Activated CD8-positive, alpha-beta memory T cell treated with anti-CD3 and anti-CD28 coated beads, Interleukin-2, amount 50 U/mL, for 1 hour (primary cell): ENCODE data around the gene CD5L.

Source experiments
- DNase-seq: peaks from one replicate; pipeline ENCODE4 v3.0.0-alpha.2; 2020; ENCODE audit errors: extremely low read depth

Gene CD5L

DNA sequence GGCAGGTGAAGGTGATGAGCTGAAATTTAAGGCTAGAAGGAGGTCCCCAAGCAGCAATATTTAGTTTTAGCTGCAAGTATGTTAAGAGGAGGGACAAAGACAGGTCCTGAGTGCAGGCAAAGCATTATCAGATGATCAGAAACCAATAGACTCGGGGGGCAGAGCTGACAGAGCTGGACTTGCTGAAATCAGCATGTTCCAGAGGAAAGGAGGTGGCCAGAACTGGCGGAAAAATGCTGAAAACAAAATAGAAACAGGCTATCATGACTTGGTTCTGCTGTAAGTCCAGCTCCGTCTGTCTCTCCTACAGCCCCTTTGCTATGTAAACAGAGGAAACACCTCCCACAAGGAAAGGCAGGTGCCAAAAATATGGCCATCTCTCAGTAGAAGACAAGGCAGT is at the start of gene CD5L:
Gene CD5L (minus strand): TSS at position 101 of the 400 bp plus-strand sequence. CDS start 107 bp downstream, outside the sequence.
- DNase-seq, result no peak

DNA sequence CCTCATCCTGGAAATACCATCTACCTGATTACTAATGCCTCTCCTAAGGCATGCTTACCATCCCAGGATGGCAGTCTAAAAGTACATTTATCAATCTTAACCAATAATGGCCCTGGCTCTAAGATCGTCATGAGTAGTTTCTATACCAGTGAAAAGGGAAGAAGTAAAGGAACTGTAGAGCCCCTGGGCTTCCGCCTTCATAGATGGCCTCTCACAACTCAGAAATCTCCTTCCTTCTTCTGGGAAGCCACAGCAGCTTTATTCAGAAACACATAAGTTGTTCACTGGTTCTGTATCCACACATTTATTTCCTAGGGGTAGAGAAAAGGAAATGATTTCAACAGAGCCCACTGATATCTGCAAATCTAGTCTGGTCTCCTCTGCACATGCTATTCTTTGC is 41.0 kb upstream of the CD5L start:
- DNase-seq, result no peak

- no peak for DNase-seq
These were observed 39.0 kb upstream of the CD5L start for GRCh38 chr1:157880621-157881020.

GRCh38 chr1:157878059-157878458 is 36.5 kb upstream of the CD5L start:
- no peak for DNase-seq

- DNase-seq, result no peak
These were observed 28.9 kb upstream of the CD5L start for GRCh38 chr1:157870490-157870889.

DNA sequence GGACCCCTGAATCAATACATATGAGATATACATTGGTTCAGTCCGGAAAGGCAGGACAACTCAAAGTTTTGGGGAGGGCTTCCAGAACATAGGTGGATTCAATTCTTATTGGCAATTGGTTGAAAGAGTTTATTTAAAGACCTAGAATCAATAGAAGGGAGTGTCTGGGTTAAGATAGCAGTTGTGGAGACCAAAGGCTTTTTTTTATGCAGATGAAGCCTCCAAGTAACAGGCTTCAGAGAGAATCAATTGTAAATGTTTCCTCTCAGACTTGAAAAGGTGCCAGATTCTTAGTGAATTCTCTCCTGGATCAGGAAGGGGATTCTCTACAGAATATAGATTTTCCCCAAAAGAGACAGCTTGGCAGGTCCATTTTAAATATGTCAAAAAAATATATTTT is 27.0 kb upstream of the CD5L start:
- DNase-seq, result no peak

GRCh38 chr1:157862114-157863070 is 20.8 kb upstream of the CD5L start:
- no peak for DNase-seq

GRCh38 chr1:157856538-157856937 is 14.9 kb upstream of the CD5L start:
- no peak for DNase-seq

DNA sequence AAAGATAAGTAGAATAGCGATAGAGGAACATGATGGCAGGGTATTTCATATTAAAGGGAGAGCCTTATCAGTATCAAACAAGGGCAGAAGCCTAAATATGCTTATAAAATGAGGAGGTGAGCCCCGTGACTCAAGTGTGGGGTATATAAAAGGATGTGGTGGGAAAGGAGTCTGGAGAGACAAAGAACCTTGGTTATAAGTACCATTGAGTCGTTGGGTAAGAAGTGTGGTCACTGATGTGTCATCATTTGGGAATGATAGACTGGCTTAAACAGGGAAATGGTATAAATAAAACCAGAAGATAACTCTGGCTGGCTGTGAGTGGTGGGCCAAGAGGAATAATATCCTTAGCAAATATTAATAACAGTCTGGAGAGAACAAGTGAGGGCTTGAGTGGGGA is 10.9 kb upstream of the CD5L start:
- DNase-seq, result no peak

DNA sequence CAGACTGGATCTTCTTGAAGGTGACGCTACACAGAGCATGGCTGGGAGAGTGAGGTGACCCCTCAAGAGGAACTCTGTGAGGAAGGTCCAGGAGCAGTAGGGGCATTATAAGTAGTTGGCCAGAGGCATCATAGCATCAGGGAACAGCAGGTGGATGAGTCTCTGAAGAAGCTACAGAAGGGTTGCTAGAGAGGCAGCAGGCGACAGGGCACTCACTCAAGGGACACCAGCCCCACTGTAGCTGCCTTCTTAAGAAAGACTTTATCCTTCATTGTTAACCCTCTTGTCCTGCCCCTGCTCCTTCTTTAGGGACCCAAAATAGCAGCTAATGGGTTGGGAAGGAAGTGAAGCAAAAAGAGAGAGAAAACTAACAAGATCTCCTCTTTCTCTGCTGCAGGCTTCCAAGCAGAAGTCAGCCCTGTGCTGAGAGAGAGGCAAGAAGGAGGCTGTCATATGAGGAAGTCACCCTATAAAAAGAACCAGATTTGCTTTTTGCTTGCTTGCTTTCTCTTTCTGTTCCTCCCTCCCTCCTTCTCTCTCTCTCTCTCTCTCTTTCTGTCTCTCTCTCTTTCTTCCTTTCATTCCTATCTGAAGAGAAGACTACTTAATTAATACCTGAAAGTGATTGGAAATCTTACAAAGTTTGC is 7.7 kb upstream of the CD5L start:
- DNase-seq, result no peak

GRCh38 chr1:157844089-157844830 is 2.7 kb upstream of the CD5L start:
- DNase-seq, result no peak

DNA sequence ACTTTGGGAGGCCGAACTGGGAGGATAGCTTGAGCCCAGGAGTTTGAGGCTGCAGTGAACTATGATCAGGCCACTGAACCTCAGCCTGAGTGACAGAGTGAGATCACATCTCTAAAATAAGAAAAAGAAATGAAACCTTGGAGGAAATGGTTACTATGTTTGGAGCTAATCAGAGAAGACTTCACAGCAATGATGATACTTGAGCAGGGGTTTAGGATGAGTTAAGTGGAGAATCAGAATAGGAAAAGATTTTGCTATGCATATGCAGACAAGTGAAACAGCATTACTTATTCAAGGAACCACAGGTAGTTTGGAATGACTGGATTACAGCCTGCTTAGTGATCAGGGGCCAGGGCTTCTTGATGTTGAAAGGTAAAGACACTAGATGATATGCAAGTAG is 1.3 kb upstream of the CD5L start:
- DNase-seq, result no peak

DNA sequence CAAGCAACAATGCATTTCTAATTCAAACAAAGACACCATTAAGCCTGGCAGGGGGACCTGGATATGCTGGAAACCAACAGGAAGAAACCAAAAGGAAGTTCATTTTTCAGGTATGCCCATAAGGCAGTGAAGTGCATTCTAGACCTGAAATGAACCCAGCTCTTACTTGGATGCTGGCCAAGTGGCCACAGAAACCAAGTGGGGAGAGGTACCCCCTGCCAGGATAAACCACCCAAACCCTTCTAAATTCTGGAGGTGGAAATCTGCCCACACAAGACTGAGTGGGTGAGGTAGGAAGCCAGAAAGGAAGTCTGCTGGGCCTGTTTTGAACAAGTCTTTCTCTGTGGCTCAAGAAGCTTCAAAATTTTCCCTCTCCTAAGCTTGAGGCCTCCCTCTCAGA is 2.6 kb downstream of the CD5L start:
- DNase-seq, result no peak

DNA sequence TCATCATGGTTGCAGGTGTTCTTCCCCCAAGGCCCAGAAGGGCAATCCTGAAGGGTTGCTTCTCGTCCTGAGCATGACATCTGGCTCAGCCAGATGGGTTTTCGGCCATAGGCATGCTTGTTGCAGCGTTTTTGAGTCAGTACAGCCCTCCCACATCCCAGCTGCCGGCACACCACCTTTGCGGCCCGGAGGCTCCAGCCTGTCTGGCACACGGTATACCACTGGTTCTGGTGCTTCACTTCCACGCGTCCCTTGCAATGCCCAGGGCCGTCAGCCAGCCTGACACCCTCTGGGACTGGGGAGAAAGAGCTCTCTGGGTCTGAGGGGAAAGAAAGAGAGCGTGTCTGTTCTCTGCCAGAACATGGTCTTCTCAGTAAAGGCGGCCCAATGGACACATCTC is 7.2 kb downstream of the CD5L start:
- DNase-seq, result no peak

GRCh38 chr1:157833145-157833544 is 8.5 kb downstream of the CD5L start:
- no peak for DNase-seq

DNA sequence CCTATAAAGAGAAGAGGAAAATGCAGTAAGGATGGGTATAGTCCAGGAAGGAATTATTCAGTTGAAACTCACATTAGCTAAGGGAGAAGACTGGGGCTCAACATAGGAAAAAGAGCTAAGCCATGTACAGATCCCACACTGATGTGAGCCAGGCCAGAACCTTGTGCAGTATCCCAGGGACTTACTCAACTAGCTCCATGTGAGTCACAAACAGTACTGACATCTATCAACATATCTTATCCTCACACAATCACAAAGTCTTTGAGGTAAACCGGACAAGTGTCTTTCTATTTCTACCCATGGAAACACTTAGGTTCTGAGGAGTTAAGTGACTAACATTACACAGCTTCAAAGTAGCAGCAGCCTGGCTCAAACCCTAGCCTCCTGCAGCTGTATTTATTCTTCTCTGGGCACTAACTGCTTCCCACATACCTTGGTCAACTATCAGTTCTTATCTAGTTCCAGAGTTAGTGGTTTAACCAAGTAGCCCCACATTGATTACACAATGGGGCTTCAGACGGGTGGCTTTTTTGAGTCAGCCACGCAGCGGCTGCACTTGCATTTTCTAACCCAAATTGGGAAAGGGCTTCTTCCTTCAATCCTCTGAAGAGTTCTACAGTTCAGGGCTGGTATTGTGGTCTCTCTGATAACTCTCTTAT is 9.5 kb downstream of the CD5L start:
- no peak for DNase-seq

DNA sequence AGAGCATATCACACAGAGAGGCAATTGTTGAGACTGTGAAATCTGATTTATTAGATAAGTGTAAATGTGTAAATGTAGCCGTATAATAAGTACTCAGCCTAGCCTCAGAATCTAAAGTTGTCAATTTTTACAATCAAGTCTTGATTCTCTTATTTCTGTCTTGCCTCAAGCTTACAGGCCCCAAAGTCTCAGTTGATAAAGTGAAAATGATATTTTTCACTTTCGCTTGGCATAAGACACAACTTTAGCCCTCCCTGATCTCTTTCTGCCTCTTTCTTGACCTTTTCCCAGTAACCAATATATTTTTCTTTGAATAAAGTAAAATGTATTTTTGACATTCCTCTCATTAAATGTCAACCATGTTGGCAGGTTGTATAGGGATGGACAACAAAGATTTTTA is 10.7 kb downstream of the CD5L start:
- DNase-seq, result no peak

GRCh38 chr1:157829711-157830110 is 11.9 kb downstream of the CD5L start:
- no peak for DNase-seq

- no peak for DNase-seq
These were observed 12.4 kb downstream of the CD5L start for GRCh38 chr1:157829210-157829609.

DNA sequence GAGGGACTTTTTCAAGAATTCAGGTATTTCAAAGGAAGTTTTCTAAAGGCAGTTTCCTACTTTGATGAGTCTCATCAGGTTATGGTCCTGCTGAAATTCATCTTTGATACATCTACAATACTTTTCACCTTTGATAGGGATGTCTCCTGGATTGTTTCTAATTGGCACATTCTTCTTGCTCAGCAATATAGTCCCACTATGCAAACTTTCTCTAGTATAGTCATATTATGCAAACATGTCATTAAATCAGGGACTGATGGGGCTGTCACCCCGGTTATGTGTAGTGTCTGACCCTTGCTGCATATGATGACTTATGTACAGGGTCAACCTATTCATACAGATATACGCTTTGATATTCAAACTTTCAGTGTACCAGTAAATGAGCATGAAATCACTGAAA is 21.3 kb downstream of the CD5L start:
- DNase-seq, result no peak

- no peak for DNase-seq
These were observed 21.7 kb downstream of the CD5L start, which contains the start of gene FCRL1 for GRCh38 chr1:157819896-157820295. TSS of gene FCRL1 (minus strand) at chr1:157820120. CDS start at chr1:157820037, 83 bp downstream.

DNA sequence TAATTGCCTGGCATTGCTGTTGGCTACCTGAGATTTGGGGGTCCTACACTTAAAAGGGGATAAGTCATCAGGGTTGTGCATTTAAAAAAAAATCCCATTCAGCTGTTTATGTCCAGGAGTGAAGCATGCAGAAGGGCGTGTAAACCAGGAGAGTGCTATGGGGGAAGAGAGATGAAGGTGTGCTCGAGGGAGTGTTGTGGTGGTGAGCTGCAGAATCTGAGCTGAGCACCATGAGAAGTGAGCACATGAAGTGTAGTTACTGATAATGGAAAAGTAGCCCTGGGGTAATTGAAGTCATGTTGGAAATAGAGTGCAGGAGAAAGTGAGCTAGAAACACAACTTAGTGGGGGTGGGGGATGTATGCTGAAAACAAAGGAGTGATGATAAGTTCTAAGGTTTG is 22.4 kb downstream of the CD5L start:
- DNase-seq, result no peak
